Right lobe of liver (tissue), 4 donors: Measurements from ENCODE around the gene LCNL1.

Experiments used
- CTCF ChIP-seq, 4 donors: fragments of 200-600 bp in 3 of 4; fragments of 450-650 bp in 1 of 4; IDR thresholded peaks; one replicate each; pipeline versions ENCODE4 v1.5.1 to v1.8.0; 2016 to 2022; ENCODE audit warnings: antibody characterized with exemption in 4 of 4, mild to moderate bottlenecking in 2 of 4
- POLR2A ChIP-seq: fragments of 450-650 bp; IDR thresholded peaks from one replicate; pipeline ENCODE4 v1.6.1; 2017; ENCODE audit warnings: antibody characterized with exemption, mild to moderate bottlenecking
- donor health status: DM: no; HTN: no; CAD: no.
- donor health status: DM: no; HTN: no; CAD: no.
- donor health status: DM: no; HTN: yes; CAD: no.

DNA sequence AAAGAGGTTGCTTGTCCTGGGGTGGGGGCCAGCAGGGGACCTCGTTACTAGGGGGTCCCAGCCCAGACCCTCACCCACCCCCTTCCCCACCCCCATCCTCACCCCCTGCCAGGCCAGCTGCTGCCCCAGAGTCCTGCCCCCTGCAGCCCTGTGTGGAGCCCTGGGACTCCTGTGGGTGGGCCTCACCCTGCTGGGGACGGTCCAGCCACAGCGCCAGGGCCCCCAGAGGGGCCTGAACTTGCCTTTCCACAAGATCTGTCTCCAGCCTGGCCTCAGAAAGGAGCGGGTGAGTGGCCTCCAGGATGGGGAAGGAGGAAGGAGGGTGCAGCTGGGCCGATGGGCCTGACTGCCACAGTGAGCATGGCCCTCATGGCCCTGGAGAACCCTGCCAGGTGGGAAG lies 13.0 kb upstream of the LCNL1 start:
- TF ChIP-seq CTCF (IDR thresholded peaks at IDR 0.05) (no peak), POLR2A (no peak)
